WERI-Rb-1 (cell line): Measurements from ENCODE around the gene RAB36.

Source experiments
- DNase-seq: peaks from one replicate; pipeline ENCODE4 v3.0.0-alpha.2; 2020
- H3K27ac ChIP-seq: fragments of 250-450 bp; sonication (Bioruptor Pico); 2 replicates; pipeline ENCODE4 v1.5.1; 2020; ENCODE audit warnings: mild to moderate bottlenecking, moderate library complexity
- H3K27me3 ChIP-seq: fragments of 250-450 bp; sonication (Bioruptor Pico); 2 replicates; pipeline ENCODE4 v1.5.1; 2021; ENCODE audit warnings: mild to moderate bottlenecking, low read depth, moderate library complexity; ENCODE audit not compliant: insufficient read depth, severe bottlenecking
- H3K36me3 ChIP-seq: fragments of 250-450 bp; sonication (Bioruptor Pico); 2 replicates; pipeline ENCODE4 v1.5.1; 2020; ENCODE audit warnings: mild to moderate bottlenecking, moderate library complexity
- H3K4me3 ChIP-seq: 2 replicates; pipeline ENCODE4 v1.5.1; 2011; ENCODE audit warnings: low read depth, mild to moderate bottlenecking, control low read depth, low read length
- H3K9me3 ChIP-seq: fragments of 250-450 bp; sonication (Bioruptor Pico); 2 replicates; pipeline ENCODE4 v1.5.1; 2021; ENCODE audit warnings: mild to moderate bottlenecking, moderate library complexity; ENCODE audit not compliant: severe bottlenecking
- TF ChIP-seq, protein P1 (sequence below): IDR thresholded peaks from 2 replicates; pipeline ENCODE4 v1.5.1; 2011; ENCODE audit warnings: low read depth, mild to moderate bottlenecking, control low read depth, inconsistent platforms, low read length

The RAB36 gene

DNA sequence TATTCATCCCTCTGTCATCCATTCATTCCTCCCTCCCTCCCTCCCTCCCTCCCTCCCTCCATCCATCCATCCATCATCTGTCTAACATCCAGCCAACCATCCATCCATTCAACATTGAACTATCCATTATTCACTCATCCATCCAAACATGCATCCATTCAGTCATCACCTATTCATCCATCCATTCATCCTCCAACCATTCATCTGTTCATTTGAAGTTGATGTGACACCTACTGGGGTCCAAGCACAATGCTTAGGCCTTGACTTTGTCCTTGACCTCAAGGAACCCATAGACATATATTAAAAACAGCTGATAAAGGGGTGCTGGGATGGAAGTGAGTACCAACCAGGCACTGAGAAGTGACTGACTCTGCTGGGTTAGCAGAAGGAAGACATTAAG is 61.6 kb downstream of the RAB36 start:
- DNase-seq: no peak
- TF ChIP-seq, protein P1, sequence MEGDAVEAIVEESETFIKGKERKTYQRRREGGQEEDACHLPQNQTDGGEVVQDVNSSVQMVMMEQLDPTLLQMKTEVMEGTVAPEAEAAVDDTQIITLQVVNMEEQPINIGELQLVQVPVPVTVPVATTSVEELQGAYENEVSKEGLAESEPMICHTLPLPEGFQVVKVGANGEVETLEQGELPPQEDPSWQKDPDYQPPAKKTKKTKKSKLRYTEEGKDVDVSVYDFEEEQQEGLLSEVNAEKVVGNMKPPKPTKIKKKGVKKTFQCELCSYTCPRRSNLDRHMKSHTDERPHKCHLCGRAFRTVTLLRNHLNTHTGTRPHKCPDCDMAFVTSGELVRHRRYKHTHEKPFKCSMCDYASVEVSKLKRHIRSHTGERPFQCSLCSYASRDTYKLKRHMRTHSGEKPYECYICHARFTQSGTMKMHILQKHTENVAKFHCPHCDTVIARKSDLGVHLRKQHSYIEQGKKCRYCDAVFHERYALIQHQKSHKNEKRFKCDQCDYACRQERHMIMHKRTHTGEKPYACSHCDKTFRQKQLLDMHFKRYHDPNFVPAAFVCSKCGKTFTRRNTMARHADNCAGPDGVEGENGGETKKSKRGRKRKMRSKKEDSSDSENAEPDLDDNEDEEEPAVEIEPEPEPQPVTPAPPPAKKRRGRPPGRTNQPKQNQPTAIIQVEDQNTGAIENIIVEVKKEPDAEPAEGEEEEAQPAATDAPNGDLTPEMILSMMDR: no peak
- Histone ChIP-seq H3K9me3 (no peaks in the 10 kb centered on the region), H3K4me3 (no peak overlapping the region), H3K27ac (no peak overlapping the region), H3K27me3 (no peaks in the 10 kb centered on the region), H3K36me3 (peaks cover 29% of the 10 kb centered on the region)

DNA sequence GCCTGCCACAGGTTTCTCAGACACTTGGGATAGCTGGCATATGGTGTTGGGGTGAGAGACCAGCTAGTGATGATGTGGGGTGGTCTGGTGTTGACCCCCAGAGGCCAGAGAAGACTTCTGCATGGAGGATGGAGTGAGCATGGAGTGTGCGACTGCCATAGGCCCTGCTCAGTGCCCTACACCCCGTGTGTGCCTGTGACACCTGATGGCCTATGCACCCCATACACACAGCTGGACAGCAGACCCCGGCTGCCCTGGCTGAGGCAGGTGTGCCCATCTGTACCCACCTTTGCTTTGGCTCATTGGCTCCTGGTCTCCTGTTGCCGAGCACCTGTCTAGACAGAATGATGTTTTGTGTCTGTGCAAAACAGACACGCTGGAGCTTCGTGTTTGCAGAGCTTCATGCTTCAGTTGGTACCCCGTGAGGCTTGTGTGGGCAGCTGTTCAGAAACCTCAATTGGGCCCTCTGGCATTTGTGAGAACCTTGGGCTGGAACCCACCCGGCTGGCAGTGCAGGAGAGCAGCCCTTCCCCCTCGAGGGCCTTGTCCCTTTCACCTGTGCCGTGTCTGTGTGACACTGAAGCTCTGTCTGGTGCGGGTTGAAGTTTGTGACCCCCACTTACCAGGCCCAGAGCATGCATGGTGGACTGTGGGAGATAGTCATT is 62.6 kb downstream of the RAB36 start:
- H3K36me3 ChIP-seq: peaks cover 31% of the 10 kb centered on the region
- no peak for DNase-seq
- H3K4me3 ChIP-seq: no peak overlapping the region
- TF ChIP-seq, protein P1: no peak
- H3K27me3 ChIP-seq: no peaks in the 10 kb centered on the region
- no peak overlapping the region for H3K27ac ChIP-seq
- H3K9me3 ChIP-seq: no peaks in the 10 kb centered on the region

- H3K9me3 ChIP-seq: no peaks in the 10 kb centered on the region
- peaks cover 21% of the 10 kb centered on the region for H3K36me3 ChIP-seq
- DNase-seq: no peak
- no peak overlapping the region for H3K27ac ChIP-seq
- TF ChIP-seq, protein P1: no peak
- no peak overlapping the region for H3K4me3 ChIP-seq
- no peaks in the 10 kb centered on the region for H3K27me3 ChIP-seq
Observed at GRCh38 chr22:23210428-23211170, 65.3 kb downstream of the RAB36 start.

- H3K27me3 ChIP-seq: no peaks in the 10 kb centered on the region
- H3K9me3 ChIP-seq: no peaks in the 10 kb centered on the region
- H3K36me3 ChIP-seq: peaks cover 21% of the 10 kb centered on the region
- TF ChIP-seq, protein P1: no peak
- DNase-seq: no peak
- H3K27ac ChIP-seq: no peak overlapping the region
- H3K4me3 ChIP-seq: no peak overlapping the region
Observed at GRCh38 chr22:23211622-23212021, 66.3 kb downstream of the RAB36 start.

DNA sequence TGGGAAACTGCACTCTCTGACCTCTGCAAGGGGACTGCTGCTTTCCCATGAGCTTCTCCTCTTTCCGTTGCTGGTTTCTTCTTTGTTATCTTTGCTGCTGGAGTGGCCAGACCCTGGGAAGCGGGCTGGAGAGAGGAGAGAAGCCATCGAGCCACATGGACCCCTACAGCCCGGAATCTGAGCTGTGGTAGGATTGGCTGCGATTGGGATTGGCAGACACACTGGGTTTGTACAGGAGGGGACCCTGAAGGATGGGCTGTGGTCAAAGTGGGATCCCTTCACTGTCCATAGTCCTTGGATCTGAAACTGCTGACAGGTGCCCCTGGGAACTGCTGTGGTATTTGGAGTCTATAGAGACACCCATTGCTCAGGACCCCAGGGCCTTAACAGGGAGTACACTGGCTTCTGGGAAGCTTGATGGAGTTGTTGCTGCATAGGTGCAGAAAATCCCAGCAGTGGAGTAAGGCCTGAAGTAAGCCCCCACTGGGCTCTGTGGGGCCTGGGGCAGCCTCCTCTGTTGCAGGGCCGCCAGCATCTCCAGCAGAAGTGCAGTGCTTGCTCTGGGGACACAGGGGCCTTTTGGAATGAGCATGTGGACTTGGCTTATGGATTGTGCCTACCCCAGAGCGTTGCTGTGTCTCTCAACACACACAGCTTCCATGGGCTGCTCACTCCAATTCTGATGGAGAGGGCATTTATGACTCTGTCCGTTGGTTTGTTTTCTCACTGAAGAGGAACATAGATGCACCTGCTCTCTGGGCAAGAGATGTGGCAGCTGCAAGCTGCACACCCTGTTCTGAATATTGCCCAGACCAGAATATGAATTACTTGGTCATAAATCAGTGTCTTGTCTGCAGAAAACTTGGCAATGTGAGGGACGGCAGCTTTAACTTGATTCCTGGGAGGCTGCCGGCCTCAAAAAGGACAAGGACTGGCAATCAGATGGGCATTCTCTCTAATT is 67.1 kb downstream of the RAB36 start:
- TF ChIP-seq, protein P1: no peak
- Histone ChIP-seq H3K27me3 (no peaks in the 10 kb centered on the region), H3K9me3 (no peaks in the 10 kb centered on the region), H3K27ac (no peak overlapping the region), H3K36me3 (peaks cover 17% of the 10 kb centered on the region), H3K4me3 (no peak overlapping the region)
- no peak for DNase-seq
